Chondrocyte (in vitro differentiated cells): ENCODE measurements around the gene SIK2. TPM values are rescaled to one million over a fixed set of nuclear protein-coding genes. Genes with fewer than 3 reads are reported as not detected.

ENCODE experiments used
- DNase-seq: peaks from one replicate; pipeline ENCODE4 v3.0.0; 2021; ENCODE audit warnings: mixed read lengths, low spot score
- H3K27ac Mint-ChIP-seq: one replicate; pipeline ENCODE4 v1.8.0; 2021; ENCODE audit warnings: mild to moderate bottlenecking, moderate library complexity, mixed read lengths; ENCODE audit not compliant: unreplicated experiment
- H3K27me3 Mint-ChIP-seq: 2 replicates; pipeline ENCODE4 v1.8.0; 2021; ENCODE audit warnings: low read depth, mixed read lengths
- H3K36me3 Mint-ChIP-seq: 2 replicates; pipeline ENCODE4 v1.8.0; 2021; ENCODE audit warnings: low read depth, mixed read lengths
- H3K4me1 Mint-ChIP-seq: 2 replicates; pipeline ENCODE4 v1.8.0; 2021; ENCODE audit warnings: low read depth, mild to moderate bottlenecking, mixed read lengths
- H3K4me3 Mint-ChIP-seq: one replicate; pipeline ENCODE4 v1.8.0; 2021; ENCODE audit warnings: mild to moderate bottlenecking, moderate library complexity, mixed read lengths; ENCODE audit not compliant: unreplicated experiment
- H3K9me3 Mint-ChIP-seq: 2 replicates; pipeline ENCODE4 v1.8.0; 2021; ENCODE audit warnings: low read depth, mixed read lengths
- CTCF ChIP-seq: fragments of 200-600 bp; sonication (generic); IDR thresholded peaks from 2 replicates; pipeline ENCODE4 v1.5.0; 2021; ENCODE audit warnings: antibody characterized with exemption, mild to moderate bottlenecking, moderate library complexity
- total RNA-seq: library from RNA; stranded (reverse); gene quantifications from 3 replicates; pipeline ENCODE4 v1.2.1, GENCODE V29; 2021

The SIK2 gene
- total RNA-seq, 1 donor from 2014 or later = 16.2 TPM

GRCh38 chr11:111620518-111620917 lies 18.3 kb downstream of the SIK2 start:
- Mint-ChIP-seq H3K4me1 (no peaks in the 10 kb centered on the region), H3K9me3 (peaks cover 10% of the 10 kb centered on the region), H3K27ac (no peak overlapping the region), H3K36me3 (peaks cover 27% of the 10 kb centered on the region), H3K27me3 (no peaks in the 10 kb centered on the region), H3K4me3 (no peak overlapping the region)
- DNase-seq = no peak
- no peak for TF ChIP-seq CTCF

GRCh38 chr11:111623527-111624030 lies 21.3 kb downstream of the SIK2 start:
- TF ChIP-seq CTCF = no peak
- H3K27ac Mint-ChIP-seq = no peak overlapping the region
- no peak for DNase-seq
- no peaks in the 10 kb centered on the region for H3K27me3 Mint-ChIP-seq
- H3K9me3 Mint-ChIP-seq = peaks cover 10% of the 10 kb centered on the region
- no peak overlapping the region for H3K4me3 Mint-ChIP-seq
- peaks cover 3% of the 10 kb centered on the region for H3K4me1 Mint-ChIP-seq
- H3K36me3 Mint-ChIP-seq = peaks cover 20% of the 10 kb centered on the region

- Mint-ChIP-seq H3K9me3 (peaks cover 10% of the 10 kb centered on the region), H3K27ac (no peak overlapping the region), H3K36me3 (peaks cover 21% of the 10 kb centered on the region), H3K4me1 (peaks cover 3% of the 10 kb centered on the region), H3K4me3 (no peak overlapping the region), H3K27me3 (no peaks in the 10 kb centered on the region)
- no peak for DNase-seq
- no peak for TF ChIP-seq CTCF
Measured at GRCh38 chr11:111624608-111625007, 22.4 kb downstream of the SIK2 start.

GRCh38 chr11:111627591-111627990 lies 25.3 kb downstream of the SIK2 start:
- H3K36me3 Mint-ChIP-seq = peaks cover 17% of the 10 kb centered on the region
- no peak overlapping the region for H3K4me3 Mint-ChIP-seq
- no peaks in the 10 kb centered on the region for H3K27me3 Mint-ChIP-seq
- peaks cover 3% of the 10 kb centered on the region for H3K4me1 Mint-ChIP-seq
- no peak for DNase-seq
- no peak overlapping the region for H3K27ac Mint-ChIP-seq
- TF ChIP-seq CTCF = no peak
- peaks cover 7% of the 10 kb centered on the region for H3K9me3 Mint-ChIP-seq

- DNase-seq = no peak
- no peaks in the 10 kb centered on the region for H3K27me3 Mint-ChIP-seq
- TF ChIP-seq CTCF = no peak
- H3K27ac Mint-ChIP-seq = no peak overlapping the region
- peaks cover 12% of the 10 kb centered on the region for H3K4me1 Mint-ChIP-seq
- peaks cover 5% of the 10 kb centered on the region for H3K36me3 Mint-ChIP-seq
- no peaks in the 10 kb centered on the region for H3K9me3 Mint-ChIP-seq
- H3K4me3 Mint-ChIP-seq = no peak overlapping the region
Measured at GRCh38 chr11:111629499-111629898, 27.2 kb downstream of the SIK2 start.
